Measurements from ENCODE around the gene TES. TPM values are rescaled to one million over a fixed set of nuclear protein-coding genes. Genes with fewer than 3 reads are reported as not detected.
A peak's percentile ranks its signal among the peaks of the same experiment; 100 is the strongest.

The TES gene
- total and polyA plus RNA-seq, 9 of the 15 experiments (the other 6 are each of a cell fraction or from before 2014, with no cell fraction given) = 20.7 to 61.6 (median 53.8) TPM

DNA sequence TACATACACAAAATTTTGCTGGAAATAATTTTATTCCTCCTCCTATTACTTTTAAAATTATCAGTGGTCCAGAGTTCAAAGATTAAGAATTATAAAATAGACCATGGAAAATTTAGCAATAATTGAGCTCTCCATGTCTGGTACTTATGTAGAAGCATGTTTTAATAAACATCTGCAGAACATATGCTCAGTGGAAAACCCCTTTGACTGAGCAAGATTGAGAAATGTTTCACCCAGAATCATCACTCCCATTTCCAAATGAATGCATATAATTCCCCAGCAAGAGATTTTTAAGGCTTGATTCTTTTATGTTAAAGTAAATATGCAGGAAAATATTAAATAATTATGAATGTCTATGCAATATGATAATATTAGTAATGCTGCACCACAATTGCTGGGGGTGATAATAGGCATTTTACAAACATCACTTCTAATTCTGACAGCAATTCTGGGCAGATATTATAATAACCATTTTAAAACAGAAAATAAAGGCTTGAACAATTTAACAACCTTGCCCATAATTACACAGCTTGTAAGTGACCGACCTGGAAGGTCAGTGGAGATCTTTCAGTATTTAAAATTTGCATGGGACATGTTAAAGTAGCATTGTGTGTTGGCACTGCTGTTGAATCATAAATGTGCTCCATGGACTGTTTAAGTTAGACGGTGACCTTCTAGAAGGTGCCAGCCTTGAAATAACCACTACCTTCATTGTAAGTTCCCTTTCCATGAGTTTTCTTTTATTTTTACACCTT lies 45.6 kb upstream of the TES start:
- Histone ChIP-seq H3K79me2 (ENCODE audit: control insufficient read depth, insufficient read depth, low read length) (no peaks in the 10 kb centered on the region), H4K20me1 (replicated peaks; ENCODE audit: control insufficient read depth, insufficient read depth, low read length) (no peaks in the 10 kb centered on the region), H3K36me3 (ENCODE audit: control insufficient read depth, insufficient read depth, low read length) (no peaks in the 10 kb centered on the region), H3K4me1 (replicated peaks in 1 of 2; ENCODE audit: control insufficient read depth in 2 of 2, insufficient read depth in 2 of 2, low read length in 2 of 2) (no peaks in the 10 kb centered on the region), H2AFZ (ENCODE audit: low read depth, low read length) (no peak overlapping the region), H3K9me1 (ENCODE audit: control insufficient read depth, insufficient read depth, low read length) (no peaks in the 10 kb centered on the region), H3K4me2 (ENCODE audit: insufficient read depth, low read length) (no peak overlapping the region), H3K27ac (ENCODE audit: extremely low read depth, low read depth, low read length) (no peak overlapping the region), H3K4me3 (no peak overlapping the region), H3K9me3 (replicated peaks; ENCODE audit: control insufficient read depth, insufficient read depth, low read depth, low read length) (no peaks in the 10 kb centered on the region), H3K27me3 (ENCODE audit: control insufficient read depth in 2 of 2, insufficient read depth in 2 of 2, low read length in 2 of 2) (no peaks in the 10 kb centered on the region), H3K9ac (ENCODE audit: insufficient read depth in 1 of 2, low read depth in 2 of 2, low read length in 2 of 2) (no peak overlapping the region)
- FAIRE-seq (no peak), DNase-seq (ENCODE audit: extremely low read depth in 1 of 4, low spot score in 3 of 4) (no peak), ATAC-seq (no peak)
- 11% methylated on average over 2 of the region's 2 CpGs for WGBS (ENCODE audit: insufficient coverage, low coverage, missing lambda C conversion rate)
- BruUV-seq (replicated peaks) = no TSS peak
- in situ Hi-C loops (cut with MboI) = no loop called here
- POLR2A ChIA-PET = no interaction called here
- CTCF ChIA-PET (ENCODE audit: low intra/inter-chr PET ratio) = no interaction called here
- intact Hi-C loops (cut with micrococcal nuclease) = no loop called here
- TF ChIP-seq TBL1XR1 (IDR thresholded peaks at IDR 0.05; ENCODE audit: low read length in 2 of 2) = no peak

DNA sequence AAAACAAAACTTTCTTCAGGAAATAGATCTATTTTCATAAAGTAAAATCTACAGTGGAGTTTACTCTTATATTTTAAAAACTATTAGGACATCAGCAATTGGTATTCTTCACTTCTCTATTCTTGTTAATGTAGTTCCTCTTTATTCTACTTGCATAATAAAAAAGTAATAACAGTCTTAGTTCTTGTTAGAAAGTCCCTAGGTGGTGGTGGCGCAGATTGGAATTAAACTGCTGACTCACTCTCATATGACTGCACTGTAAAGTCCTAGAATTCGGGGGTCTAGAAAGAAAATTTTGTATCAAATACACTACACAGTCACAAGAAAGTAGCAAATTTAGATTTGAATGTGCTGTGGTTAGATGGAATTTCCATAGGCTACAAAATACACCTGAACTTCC lies 44.6 kb upstream of the TES start:
- no peak overlapping the region for H3K9ac ChIP-seq (ENCODE audit: insufficient read depth in 1 of 2, low read depth in 2 of 2, low read length in 2 of 2)
- no peaks in the 10 kb centered on the region for H4K20me1 ChIP-seq (replicated peaks; ENCODE audit: control insufficient read depth, insufficient read depth, low read length)
- no peak overlapping the region for H3K4me2 ChIP-seq (ENCODE audit: insufficient read depth, low read length)
- no peaks in the 10 kb centered on the region for H3K27me3 ChIP-seq (ENCODE audit: control insufficient read depth in 2 of 2, insufficient read depth in 2 of 2, low read length in 2 of 2)
- WGBS (ENCODE audit: insufficient coverage, low coverage, missing lambda C conversion rate) = 4% methylated on average over 2 of the region's 2 CpGs
- CTCF ChIA-PET (ENCODE audit: low intra/inter-chr PET ratio) = no interaction called here
- no peaks in the 10 kb centered on the region for H3K79me2 ChIP-seq (ENCODE audit: control insufficient read depth, insufficient read depth, low read length)
- no peak for DNase-seq (ENCODE audit: extremely low read depth in 1 of 4, low spot score in 3 of 4)
- intact Hi-C loops (cut with micrococcal nuclease) (no loop called here), in situ Hi-C loops (cut with MboI) (no loop called here)
- no peak for ATAC-seq
- no peaks in the 10 kb centered on the region for H3K4me1 ChIP-seq (replicated peaks in 1 of 2; ENCODE audit: control insufficient read depth in 2 of 2, insufficient read depth in 2 of 2, low read length in 2 of 2)
- no TSS peak for BruUV-seq (replicated peaks)
- H2AFZ ChIP-seq (ENCODE audit: low read depth, low read length) = 0 out of 2 replicates have a peak overlapping the region, but pooled peaks have one; percentile 17
- POLR2A ChIA-PET = interaction anchor here (1.1 kb wide), 1 partner anchor 400 kb away, joined by 3 read pairs; no protein-coding TSS in a partner anchor
- H3K36me3 ChIP-seq (ENCODE audit: control insufficient read depth, insufficient read depth, low read length) = no peaks in the 10 kb centered on the region
- TF ChIP-seq NFE2 (IDR thresholded peaks at IDR 0.05; ENCODE audit: low read depth) (peak; percentile 81), MAFG (tag; conservative IDR thresholded peaks at IDR 0.05) (peak; percentile 86), MAFF (IDR thresholded peaks at IDR 0.05; ENCODE audit: low read length) (peak; percentile 54; the same call in 1 of the 2 replicates), ZNF316 (IDR thresholded peaks at IDR 0.05) (peak; percentile 85), IFI16 (CRISPR knock-in tag; IDR thresholded peaks at IDR 0.05) (no peak), PHF21A (IDR thresholded peaks at IDR 0.05; ENCODE audit: borderline replicate concordance, low read depth) (no peak), C11orf30 (IDR thresholded peaks at IDR 0.05; ENCODE audit: low read depth) (peak; percentile 74), ZNF764 (CRISPR knock-in tag; IDR thresholded peaks at IDR 0.05; ENCODE audit: low read depth) (no peak), NFYB (IDR thresholded peaks at IDR 0.05; ENCODE audit: extremely low read depth, insufficient read length) (no peak), NFE2L1 (tag; IDR thresholded peaks at IDR 0.05; ENCODE audit: borderline replicate concordance, low read depth) (peak; percentile 81)
- FAIRE-seq = no peak
- no peak overlapping the region for H3K4me3 ChIP-seq
- no peaks in the 10 kb centered on the region for H3K9me3 ChIP-seq (replicated peaks; ENCODE audit: control insufficient read depth, insufficient read depth, low read depth, low read length)
- no peak overlapping the region for H3K27ac ChIP-seq (ENCODE audit: extremely low read depth, low read depth, low read length)
- H3K9me1 ChIP-seq (ENCODE audit: control insufficient read depth, insufficient read depth, low read length) = no peaks in the 10 kb centered on the region

Measured in K562 (cell line).